Measurements from ENCODE around the gene CGB5.

DNA sequence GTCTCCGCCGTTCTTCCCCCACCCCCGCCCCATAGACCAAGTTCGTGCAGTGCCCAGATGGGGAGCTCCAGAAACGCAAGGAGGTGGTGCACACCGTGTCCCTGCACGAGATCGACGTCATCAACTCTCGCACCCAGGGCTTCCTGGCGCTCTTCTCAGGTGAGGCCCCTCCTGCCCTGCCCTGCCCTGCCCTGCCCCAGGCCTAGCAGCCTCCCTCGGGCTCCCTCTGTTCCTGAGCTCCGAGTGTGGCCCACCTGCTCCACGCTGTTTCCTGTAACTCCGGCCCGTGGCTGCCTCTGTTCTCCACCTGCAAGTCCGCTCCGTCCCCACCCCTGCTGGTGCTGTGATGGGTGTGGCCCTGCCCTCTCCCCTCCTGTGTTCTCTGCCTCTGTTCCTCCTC lies 33.2 kb upstream of the CGB5 start:
- TF ChIP-seq HDGF (IDR thresholded peaks at IDR 0.05; ENCODE audit: borderline replicate concordance): no peak
- no peak for TF ChIP-seq LEF1 (IDR thresholded peaks at IDR 0.05; ENCODE audit: borderline replicate concordance)
- TF ChIP-seq ELF4 (IDR thresholded peaks at IDR 0.05): no peak
- no peak for TF ChIP-seq ZNF384 (IDR thresholded peaks at IDR 0.05)
- TF ChIP-seq FOXK2 (IDR thresholded peaks at IDR 0.05): no peak
- no peak for TF ChIP-seq SP1 (IDR thresholded peaks at IDR 0.05)
- TF ChIP-seq FOXA1 (IDR thresholded peaks at IDR 0.05): no peak
- no peak for TF ChIP-seq TARDBP (IDR thresholded peaks at IDR 0.05)

Measured in HEK293T (cell line).